Stimulated activated CD4-positive, alpha-beta T cell treated with anti-CD3 and anti-CD28 coated beads, Interleukin-1b, Interleukin-23, amount 100 ng/mL, for 1 hour (primary cell): ENCODE measurements around the gene ARHGAP42.

ENCODE experiments used
- DNase-seq, 2 donors: peaks; one replicate each; pipeline ENCODE4 v3.0.0-alpha.2; 2020; ENCODE audit warnings: low read depth in 2 of 2

ARHGAP42 gene

DNA sequence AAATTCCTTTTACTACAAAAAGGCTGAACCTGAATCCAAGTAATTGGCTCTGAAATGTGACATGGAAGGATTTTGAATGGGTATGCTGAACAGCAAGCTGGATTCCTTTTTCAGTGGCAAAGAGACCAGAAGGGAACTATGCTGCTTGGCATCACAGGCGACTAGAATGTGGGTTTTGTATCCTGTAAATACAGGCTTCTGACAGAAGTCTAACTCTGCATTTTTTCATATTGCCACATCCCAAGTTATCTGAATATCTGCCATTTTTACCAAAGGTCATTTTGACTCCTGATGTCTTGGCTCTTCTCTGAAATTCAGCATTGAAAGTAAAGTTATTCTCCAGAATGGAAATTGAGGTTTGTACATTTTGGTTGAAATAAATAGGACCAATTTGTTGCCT, 145.7 kb downstream of the ARHGAP42 start:
- DNase-seq, result no peak

DNA sequence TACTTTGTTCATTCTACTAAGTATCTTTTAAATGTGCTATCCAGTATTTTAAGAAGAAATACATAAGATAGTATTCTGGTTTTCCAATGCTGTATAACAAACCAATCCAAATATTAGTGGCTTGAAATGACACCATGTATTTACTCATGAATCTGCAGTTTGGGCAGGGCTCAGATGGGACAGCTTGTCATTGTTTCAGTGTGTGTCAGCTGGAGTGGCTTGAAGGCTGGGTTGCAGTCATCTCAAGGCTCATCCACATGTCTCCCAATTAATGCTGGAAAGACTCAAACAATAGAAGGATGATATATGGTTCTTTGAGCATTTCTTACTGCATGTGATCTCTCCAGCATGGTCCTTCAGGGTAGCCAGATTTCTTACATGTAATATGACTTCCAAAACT, 146.2 kb downstream of the ARHGAP42 start:
- DNase-seq, result no peak

DNA sequence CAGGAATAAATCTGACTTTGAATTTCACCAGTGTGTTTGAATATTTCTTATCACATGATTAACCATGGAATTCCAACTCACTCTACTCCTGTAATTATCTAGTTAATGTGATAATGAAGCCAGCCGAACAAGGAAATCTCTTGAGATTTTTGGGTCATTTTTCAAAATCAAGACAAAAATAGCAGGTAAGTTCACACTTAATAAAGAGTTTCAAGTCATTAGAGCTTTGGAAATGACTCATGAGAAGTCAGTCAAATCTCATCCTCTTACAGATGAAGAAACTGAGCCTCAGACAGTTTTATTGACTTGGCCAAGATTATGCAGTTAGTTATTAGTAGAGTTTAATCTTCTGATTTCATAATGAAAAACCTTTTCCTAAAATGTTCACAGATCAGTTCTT, 148.8 kb downstream of the ARHGAP42 start:
- no peak for DNase-seq

DNA sequence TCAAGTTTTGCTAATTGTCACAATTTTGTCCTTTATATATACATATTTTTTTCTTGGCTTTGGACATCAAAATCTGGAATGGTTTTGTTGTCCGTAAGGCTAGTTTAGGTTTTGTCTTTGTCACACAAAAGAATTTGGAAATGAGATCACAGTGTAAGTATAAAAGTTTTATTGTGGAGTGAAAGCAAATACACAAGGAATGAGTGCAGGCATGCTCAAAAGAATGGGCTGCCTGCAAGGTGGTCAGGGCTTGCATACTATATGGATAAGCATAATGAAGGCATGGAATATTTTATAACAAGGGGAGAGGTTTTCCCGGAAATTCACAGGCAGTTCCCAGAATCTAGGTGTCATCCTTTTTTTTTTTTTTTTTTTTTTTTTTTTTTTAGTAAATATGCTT, 150.2 kb downstream of the ARHGAP42 start:
- DNase-seq, result no peak

DNA sequence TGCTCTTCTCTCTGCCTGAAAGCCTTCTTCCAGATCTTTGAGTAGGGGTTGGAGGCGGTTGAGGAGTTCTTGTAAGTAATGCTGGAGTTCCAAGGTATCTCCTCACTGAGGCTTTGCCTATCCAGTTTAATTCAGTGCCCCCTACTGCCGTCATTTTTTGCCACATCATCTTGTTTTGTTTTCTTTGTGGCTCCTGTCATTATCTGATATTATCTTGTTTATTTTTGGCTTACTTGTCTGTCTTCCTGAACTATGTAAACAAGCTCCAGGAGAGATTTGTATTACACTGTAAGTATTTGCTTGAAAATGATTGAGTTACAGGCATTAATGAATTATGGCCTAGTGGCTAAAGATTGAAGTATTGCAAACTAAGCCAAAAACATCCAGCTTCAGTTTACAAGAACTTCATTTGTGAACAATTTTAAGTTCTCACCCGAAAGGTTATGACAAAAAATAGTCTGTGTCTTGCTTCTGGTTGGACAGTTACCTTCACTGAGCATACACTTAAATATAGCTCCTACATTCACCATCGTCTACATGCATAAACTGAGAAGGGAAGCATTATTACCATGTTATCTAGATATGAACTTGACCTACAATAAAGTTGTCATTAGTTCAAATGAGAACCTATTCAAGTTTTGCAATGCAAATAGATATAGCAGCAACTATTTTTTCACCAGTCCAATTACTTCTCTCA, 154.8 kb downstream of the ARHGAP42 start:
- DNase-seq, result no peak

DNA sequence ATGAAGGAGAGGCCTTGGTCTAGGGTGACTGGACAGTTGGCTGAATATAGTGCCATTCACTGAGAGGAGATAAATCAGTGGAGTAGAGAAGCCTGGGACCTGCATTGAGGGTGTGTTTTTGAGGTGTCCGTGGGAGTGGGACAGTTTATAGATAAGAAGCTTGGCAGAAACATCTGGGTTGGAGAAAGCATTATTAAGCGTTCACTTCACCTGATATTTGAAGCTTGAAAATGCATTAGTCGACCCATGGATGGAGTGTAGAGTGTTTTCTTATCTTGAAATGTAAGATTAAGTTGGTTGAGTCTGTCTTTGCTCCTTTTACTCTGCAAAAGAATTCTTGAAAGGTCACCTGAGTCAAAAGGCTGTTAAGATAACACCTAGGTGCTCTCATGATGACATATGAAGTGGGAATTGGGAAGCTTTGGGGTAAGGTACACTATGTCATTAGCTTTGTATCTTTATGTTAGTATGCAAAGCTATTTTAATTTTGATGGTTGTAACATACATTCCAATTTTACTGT, 160.7 kb downstream of the ARHGAP42 start:
- no peak for DNase-seq

DNA sequence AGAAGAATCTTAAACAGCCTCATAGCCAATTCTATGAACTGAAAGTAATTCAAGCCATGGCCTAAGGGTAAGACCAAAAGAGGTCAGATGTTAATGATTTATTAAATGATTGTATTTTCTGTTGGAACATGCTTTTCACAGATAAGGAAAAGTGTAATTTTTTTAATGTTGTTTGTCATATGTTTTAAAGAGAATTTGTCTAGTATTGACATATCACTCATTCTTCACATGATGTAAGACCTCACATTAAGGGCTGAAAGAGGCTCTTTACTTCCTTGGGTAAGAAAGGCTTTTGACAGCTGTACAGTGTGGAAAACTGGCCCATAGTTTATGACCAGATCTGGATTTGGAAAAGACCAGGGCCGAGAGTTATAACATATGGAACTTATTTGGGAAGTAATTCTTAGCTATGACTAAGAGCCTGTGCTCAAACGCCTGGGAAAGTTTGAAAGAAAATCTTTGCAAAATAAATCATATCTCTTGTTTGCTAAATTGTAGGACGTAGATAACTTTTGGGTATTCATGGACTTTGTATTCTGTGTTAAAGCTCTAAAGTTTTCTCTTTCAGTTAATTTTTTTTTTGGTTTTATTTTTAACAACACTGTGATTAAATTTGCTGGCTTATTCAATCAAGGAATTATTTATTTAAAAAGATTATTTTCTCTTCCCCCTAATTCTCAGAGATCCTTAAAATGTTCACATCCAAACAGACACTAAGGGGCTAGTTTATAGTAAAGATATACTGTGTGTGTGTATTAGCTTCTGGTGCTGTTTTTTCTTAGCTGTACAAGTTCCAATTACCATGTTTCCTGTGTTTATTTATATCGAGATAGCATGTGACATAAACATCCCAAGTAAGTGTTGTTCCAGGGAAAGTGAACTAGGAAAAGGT, 162.2 kb downstream of the ARHGAP42 start:
- no peak for DNase-seq

DNA sequence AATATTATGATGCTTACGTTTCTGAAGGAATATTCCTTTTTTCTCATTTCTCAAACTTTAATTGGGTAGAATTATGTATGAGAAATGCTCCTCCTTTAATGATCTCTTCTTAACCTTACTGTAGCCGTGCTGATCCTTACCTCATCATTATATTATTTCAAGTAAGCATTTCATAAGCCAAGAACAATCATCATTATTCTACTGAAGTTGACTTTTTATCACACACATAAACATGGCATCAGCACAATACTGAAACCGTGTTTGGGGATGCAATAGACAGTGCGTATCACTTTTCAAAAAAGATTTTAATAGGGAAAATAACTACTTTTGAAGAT, 162.8 kb downstream of the ARHGAP42 start:
- no peak for DNase-seq

DNA sequence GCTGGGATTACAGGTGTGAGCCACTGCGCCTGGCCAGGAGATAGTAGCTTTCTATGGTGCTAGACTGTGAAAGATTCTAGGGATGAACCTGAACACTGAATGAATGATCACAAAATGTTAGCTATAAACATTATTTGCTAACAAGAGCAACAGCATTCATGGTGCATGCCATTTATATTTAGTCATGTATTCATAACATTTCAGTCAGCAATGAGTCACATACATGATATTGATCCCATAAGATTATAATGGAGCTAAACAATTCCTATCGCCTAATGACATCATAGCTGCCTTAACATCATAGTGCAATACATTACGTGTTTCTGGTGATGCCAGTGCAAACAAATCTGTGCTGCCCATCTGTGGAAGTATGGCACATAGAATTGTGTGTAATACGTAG, 164.1 kb downstream of the ARHGAP42 start:
- no peak for DNase-seq

DNA sequence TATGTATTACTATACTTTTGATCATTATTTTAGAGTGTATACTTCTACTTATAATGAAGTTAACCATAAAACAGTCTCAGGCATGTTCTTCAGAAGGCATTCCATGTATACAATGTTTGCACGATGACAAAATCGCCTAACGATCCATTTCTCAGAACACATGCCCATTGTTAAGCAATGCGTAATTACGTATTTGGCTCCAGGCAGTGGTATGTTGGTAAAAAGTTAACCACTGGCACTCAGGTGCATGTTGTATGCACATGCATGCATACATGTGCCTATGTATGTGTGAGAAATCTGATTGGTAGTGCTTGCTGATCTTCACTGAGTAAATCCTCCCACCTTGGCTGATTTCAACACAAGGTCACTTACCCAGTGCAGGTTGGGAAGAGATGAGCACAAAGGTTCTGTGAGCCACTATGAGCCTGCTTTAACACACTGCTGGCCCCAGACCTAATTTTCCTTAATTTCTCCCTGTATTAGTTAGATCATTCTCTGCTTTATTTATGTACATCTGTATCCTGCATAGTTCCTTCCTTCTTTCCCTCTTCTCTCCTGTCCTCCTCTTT, 164.6 kb downstream of the ARHGAP42 start:
- DNase-seq, result no peak

DNA sequence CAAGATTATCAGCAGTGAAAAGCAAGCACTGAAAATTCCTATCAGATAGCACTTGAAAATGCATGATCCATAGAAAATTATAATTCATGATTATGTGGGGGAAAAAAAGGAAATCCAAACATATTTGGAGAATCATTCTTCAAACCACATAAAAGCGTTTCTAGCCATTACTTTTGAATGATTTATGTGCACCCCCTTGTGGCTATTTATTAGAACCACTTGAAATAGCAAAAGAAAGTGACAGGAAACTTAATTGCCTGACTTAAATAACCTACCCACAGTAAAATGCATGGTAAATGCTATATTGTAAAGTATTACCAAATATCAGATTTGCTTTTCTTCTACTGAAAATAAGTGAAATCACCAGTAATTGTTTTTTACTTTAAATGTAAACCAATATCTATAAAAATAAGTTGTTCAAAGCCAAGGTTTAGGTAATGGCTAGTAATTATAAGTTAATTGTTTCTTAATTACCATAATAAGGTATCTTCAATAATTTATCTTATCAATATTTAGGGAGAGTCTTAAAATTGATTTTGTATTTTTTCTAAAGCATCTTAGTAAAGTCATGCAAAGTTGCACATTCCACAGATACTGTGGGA, 168.5 kb downstream of the ARHGAP42 start:
- DNase-seq, result no peak

DNA sequence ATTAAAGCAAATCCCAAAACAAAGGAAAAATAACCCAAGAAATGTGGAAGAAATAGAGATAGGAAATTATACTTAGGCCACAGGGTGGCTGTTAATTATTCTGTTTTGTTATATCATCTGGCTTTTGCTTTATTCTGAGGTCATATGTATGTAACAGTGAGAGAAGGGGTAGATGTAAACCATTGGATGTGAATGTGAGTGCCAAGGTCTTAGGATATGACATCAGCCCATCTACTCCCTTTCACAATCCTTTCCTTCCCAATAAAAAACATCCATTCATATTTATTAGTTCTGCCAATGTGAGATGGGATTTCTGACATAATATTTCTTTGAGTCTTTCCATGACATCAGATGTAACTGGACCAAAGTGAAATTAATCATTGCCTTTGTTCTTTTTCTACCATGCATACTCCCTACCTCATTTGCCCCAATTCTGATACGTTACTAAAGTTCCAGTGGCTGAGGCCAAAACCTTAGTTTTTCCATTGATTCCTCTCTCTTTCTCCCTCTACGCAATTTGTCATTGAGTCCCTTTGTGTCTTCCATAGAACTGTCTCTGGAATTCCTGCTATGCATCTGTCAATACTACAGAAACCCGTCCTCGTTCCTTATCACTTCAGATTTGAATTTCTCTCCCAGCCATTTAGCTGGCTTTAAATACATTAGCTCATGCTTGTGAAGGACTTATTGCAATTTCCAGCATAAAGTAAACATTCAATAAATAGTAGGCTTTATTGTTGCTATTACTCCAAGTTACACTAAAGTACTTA, 170.3 kb downstream of the ARHGAP42 start:
- no peak for DNase-seq

DNA sequence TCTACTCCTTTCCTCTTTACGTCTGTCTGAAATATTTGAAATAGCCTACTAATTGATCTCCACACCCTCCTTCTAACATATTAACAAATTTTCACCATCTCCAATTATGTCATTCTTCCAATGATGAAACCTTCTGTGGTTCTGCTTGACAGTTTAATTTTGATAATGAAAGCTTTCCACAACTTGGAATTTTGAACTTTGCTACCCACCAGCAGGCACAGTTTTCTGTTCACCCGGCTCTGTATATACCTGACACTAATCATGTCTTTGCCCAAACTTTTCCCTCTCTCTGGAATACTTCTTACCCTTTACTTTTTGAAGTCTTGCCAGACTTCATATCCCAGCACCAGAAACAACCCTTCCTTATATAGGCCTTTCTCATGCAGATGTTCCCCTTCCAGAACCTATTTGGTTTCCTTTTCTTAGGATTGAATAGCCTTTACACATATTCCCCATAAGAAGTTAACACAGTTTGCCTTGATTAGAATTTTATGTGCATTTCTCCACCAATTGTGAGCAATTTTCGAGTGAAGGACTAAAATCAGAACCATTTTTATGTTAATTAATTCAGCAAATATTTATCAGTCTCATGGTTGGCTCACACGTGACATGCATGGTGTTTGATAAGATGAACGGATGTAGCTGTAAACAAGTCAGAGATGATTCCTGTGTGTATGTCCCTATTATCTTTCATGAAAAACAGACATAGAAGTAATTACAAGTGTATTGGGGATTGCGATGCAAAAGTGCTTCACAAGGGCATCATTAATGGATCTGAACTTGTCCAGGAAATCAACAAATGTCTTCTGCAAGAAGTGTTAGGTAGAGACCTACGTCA, 173.4 kb downstream of the ARHGAP42 start:
- no peak for DNase-seq

DNA sequence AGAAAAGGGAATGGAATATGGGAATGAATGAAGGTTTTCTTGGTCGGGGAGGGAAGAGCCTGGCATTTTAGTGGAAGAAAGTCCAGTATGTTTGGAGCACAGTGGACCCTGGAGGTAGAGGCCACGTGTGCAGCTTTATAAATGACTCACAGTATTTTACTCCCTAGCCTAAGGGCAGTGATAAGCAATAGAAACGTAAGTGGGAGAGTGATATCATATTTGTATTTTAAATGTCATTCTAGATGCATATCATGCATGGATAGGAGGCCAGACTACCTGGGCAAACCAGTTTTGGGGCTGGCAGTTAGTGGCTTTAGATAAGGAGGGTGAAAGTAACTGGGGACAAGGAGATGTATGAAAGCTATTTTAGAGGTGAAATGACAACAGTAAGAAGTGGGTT, 174.1 kb downstream of the ARHGAP42 start:
- DNase-seq, result no peak

DNA sequence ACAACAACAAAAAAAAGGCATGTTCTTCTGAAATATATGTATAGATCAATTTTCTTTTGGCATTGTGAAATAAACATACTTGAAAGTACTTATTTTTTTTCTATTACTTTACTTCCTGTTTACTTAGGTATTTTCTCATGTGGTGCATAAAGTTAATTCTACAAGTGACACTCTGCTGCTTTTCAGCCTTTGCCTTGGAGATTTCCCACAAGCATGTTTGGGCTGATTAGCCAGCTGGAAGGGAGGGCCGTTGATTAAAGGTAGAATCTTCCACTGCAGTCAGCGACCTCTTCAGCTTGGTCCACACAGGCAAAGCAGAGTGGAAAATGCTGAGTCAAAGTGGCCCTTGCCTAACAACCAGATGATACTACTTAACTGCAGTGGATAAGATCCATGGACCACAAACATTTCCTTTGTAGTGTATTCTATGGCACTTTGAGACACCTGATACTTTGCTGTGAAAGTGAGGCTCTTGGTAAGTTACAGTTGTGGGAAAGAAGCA, 176.0 kb downstream of the ARHGAP42 start:
- no peak for DNase-seq

DNA sequence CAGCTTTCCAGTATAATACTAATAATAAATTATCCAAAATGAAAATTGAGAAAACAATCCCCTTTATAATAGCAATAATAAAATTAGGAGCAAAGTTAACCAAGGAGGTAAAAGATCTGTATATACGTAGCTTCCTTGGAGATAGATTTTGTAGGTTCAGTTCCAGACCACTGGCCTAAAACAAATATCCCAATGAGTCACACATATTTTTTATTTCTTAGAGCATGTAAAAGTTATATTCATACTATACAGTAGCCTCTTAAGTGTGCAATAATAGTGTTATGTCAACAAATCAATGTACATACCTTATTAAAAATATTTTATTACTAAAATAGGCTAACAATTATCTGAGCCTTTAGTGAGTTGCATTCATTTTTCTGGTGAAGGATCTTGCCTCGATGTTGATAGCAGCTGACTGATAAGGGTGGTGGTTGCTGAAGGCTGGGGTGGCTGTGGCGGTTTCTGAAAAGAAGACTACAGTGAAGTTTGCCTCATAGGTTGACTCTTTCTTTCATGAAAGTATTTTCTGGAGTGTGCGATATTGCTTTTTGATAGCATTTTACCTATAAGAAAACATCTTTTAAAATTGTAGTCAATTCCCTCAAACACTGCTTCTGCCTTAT, 178.5 kb downstream of the ARHGAP42 start:
- no peak for DNase-seq

DNA sequence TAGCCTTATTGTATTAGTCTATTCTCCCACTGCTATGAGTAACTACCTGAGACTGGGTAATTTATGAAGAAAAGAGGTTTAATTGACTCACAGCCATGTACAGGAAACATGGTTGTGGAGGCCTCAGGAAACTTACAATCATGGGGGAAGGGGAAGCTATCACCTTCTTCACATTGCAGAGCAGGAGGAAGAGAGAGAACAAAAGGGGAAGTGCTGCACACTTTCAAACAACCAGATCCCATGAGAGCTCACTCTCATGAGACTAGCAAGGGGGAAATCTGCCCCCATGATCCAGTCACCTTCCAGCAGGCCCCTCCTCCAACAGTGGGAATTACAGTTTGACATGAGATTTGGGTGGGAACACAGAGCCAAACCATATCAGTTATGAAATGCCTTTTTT, 179.4 kb downstream of the ARHGAP42 start:
- DNase-seq, result no peak

DNA sequence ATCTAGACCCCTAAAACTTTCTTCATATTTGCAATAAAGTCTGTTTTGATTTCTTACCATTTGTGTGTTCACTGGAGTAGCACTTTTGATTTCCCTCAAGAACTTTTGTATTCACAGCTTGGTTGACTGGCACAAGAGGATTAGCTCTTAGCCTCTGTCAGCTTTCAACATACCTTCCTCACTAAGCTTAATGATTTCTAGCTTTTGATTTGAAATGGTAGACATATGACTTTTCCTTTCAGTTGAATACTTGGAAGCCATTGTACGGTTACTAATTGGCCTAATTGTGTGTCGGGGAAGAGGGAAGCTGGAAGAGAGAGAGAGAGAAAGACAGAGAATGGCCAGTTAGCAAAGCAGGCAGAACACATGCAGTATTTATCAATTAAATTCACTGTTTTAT, 180.5 kb downstream of the ARHGAP42 start:
- DNase-seq, result no peak

DNA sequence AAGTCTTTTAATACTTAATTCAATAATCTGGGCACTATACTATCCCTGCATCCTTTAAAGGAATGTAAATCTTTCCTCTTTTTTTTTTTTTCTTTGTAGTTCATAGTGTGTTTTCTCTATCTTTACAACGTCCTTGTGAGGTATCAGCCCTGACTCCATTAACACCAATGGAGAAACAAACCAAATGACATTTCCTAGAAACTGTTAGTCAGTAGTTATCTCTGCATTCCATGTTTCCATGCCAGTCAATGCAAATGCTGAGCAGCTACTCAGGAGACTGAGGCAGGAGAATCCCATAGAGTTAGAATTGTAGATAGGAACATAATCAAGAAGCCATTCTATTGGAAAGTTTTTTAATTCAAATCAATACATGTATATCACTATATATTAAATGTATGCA, 182.2 kb downstream of the ARHGAP42 start:
- no peak for DNase-seq

DNA sequence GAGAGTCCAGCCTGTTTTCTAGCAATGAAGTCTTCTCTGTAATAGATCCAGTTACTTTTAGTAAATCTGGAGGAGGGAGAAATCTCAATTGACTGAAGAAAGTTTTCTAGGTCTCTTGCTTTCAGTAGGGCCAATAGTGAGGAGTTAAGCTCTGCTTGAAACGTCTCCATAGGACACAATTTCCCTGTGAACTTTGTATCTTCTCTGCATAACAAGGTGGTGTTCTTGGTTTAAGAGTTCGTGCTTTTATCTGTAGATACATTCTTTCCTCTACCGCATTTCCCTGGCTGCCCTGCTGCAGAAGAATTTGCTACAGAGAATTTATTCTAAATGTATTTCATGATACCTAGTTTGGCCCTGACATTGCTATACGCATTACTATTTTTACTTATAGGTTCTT, 183.1 kb downstream of the ARHGAP42 start:
- no peak for DNase-seq
